Neutrophil (primary cell): ENCODE measurements around the gene VSX2.

ENCODE experiments used
- H3K27ac ChIP-seq: fragments of 200-600 bp; sonication (generic); 2 replicates; pipeline ENCODE4 v1.5.1; 2016; ENCODE audit warnings: mild to moderate bottlenecking, moderate library complexity
- H3K27me3 ChIP-seq: fragments of 200-600 bp; sonication (generic); 2 replicates; pipeline ENCODE4 v1.6.0; 2016; ENCODE audit warnings: mild to moderate bottlenecking
- H3K36me3 ChIP-seq: fragments of 200-600 bp; sonication (generic); 2 replicates; pipeline ENCODE4 v1.5.1; 2017
- H3K4me1 ChIP-seq, 2 experiments: fragments of 200-600 bp in 1 of 2; sonication (generic) in 1 of 2; 1 replicate in 1 of 2; 2 replicates in 1 of 2; pipeline versions ENCODE4 v1.5.1 to v1.6.1; 2013 to 2016; ENCODE audit warnings: low read depth in 1 of 2, low read length in 1 of 2, mild to moderate bottlenecking in 1 of 2, moderate library complexity in 1 of 2; ENCODE audit not compliant: control insufficient read depth in 1 of 2, insufficient read depth in 1 of 2
- H3K4me3 ChIP-seq, 2 experiments: fragments of 200-600 bp in 1 of 2; sonication (generic) in 1 of 2; 1 replicate in 1 of 2; 2 replicates in 1 of 2; pipeline ENCODE4 v1.5.1; 2013 to 2016; ENCODE audit warnings: low read depth in 1 of 2, low read length in 1 of 2, mild to moderate bottlenecking in 1 of 2, moderate library complexity in 1 of 2
- H3K9me3 ChIP-seq: fragments of 200-600 bp; sonication (generic); 2 replicates; pipeline ENCODE4 v1.5.1; 2016
- CTCF ChIP-seq: fragments of 200-600 bp; sonication (generic); IDR thresholded peaks from 2 replicates; pipeline ENCODE4 v1.5.1; 2016; ENCODE audit warnings: antibody characterized with exemption

VSX2 gene

GRCh38 chr14:74301594-74302151 lies 62.4 kb downstream of the VSX2 start:
- Histone ChIP-seq H3K9me3 (no peaks in the 10 kb centered on the region), H3K36me3 (peaks cover 29% of the 10 kb centered on the region), H3K27me3 (no peaks in the 10 kb centered on the region), H3K4me3 (peak overlapping the region; percentile 64 to 79), H3K27ac (peak overlapping the region; percentile 70), H3K4me1 (peaks cover 9 to 14% of the 10 kb centered on the region in 2 experiments)
- no peak for TF ChIP-seq CTCF

GRCh38 chr14:74302152-74302628 lies 62.9 kb downstream of the VSX2 start:
- no peak for TF ChIP-seq CTCF
- no peaks in the 10 kb centered on the region for H3K9me3 ChIP-seq
- H3K27ac ChIP-seq, result peak overlapping the region; percentile 70
- no peaks in the 10 kb centered on the region for H3K27me3 ChIP-seq
- H3K36me3 ChIP-seq, result peaks cover 24% of the 10 kb centered on the region
- H3K4me1 ChIP-seq, result peaks cover 9 to 14% of the 10 kb centered on the region in 2 experiments
- peak overlapping the region; percentile 64 to 79 for H3K4me3 ChIP-seq

- Histone ChIP-seq H3K4me1 (peaks cover 9 to 14% of the 10 kb centered on the region in 2 experiments), H3K9me3 (no peaks in the 10 kb centered on the region), H3K27ac (peak within 1 kb of the TSS; percentile 70), H3K36me3 (peaks cover 18% of the 10 kb centered on the region), H3K4me3 (peak within 1 kb of the TSS; percentile 64 to 79), H3K27me3 (no peaks in the 10 kb centered on the region)
- TF ChIP-seq CTCF, result no peak
Observed at GRCh38 chr14:74302634-74303569, 63.7 kb downstream of the VSX2 start, which contains the start of gene ABCD4. Gene ABCD4 (minus strand): TSS chr14:74302934. CDS start chr14:74302912, 22 bp downstream.

GRCh38 chr14:74308695-74309094 lies 69.4 kb downstream of the VSX2 start:
- no peaks in the 10 kb centered on the region for H3K4me1 ChIP-seq
- H3K4me3 ChIP-seq, result no peak overlapping the region
- no peak for TF ChIP-seq CTCF
- H3K36me3 ChIP-seq, result no peaks in the 10 kb centered on the region
- no peak overlapping the region for H3K27ac ChIP-seq
- no peaks in the 10 kb centered on the region for H3K9me3 ChIP-seq
- no peaks in the 10 kb centered on the region for H3K27me3 ChIP-seq

GRCh38 chr14:74309125-74310022 lies 70.1 kb downstream of the VSX2 start:
- no peaks in the 10 kb centered on the region for H3K9me3 ChIP-seq
- H3K4me1 ChIP-seq, result no peaks in the 10 kb centered on the region
- H3K27ac ChIP-seq, result no peak overlapping the region
- H3K4me3 ChIP-seq, result no peak overlapping the region
- no peaks in the 10 kb centered on the region for H3K36me3 ChIP-seq
- H3K27me3 ChIP-seq, result no peaks in the 10 kb centered on the region
- no peak for TF ChIP-seq CTCF
